AG10803 (cell line): ENCODE data around the gene RANBP3L.

Source experiments
- DNase-seq: peaks from one replicate; pipeline ENCODE4 v3.0.0; 2010; ENCODE audit warnings: low read depth
- H3K4me3 ChIP-seq: 2 replicates; pipeline ENCODE4 v1.5.1; 2011; ENCODE audit warnings: mild to moderate bottlenecking, low read length, control low read depth
- CTCF ChIP-seq: conservative IDR thresholded peaks from 2 replicates; pipeline ENCODE4 v1.5.1; 2011; ENCODE audit warnings: mild to moderate bottlenecking, low read length, control low read depth, inconsistent platforms

RANBP3L gene

GRCh38 chr5:36217988-36218387, 83.7 kb downstream of the RANBP3L start:
- no peak for DNase-seq
- no peak overlapping the region for H3K4me3 ChIP-seq
- TF ChIP-seq CTCF, result no peak

- no peak for DNase-seq
- TF ChIP-seq CTCF, result no peak
Measured at GRCh38 chr5:36217567-36217966, 84.1 kb downstream of the RANBP3L start.

GRCh38 chr5:36215910-36216309, 85.8 kb downstream of the RANBP3L start:
- H3K4me3 ChIP-seq, result no peak overlapping the region
- no peak for TF ChIP-seq CTCF
- DNase-seq, result no peak

More at GRCh38 chr5:36217567-36217966, 84.1 kb downstream of the RANBP3L start:
- H3K4me3 ChIP-seq, result no peak overlapping the region

GRCh38 chr5:36214436-36214835, 87.3 kb downstream of the RANBP3L start:
- no peak for TF ChIP-seq CTCF
- H3K4me3 ChIP-seq, result no peak overlapping the region
- no peak for DNase-seq

GRCh38 chr5:36209664-36210063, 92.0 kb downstream of the RANBP3L start:
- DNase-seq, result no peak
- TF ChIP-seq CTCF, result no peak
- no peak overlapping the region for H3K4me3 ChIP-seq

- H3K4me3 ChIP-seq, result no peak overlapping the region
- DNase-seq, result no peak
- TF ChIP-seq CTCF, result no peak
Measured at GRCh38 chr5:36208786-36209185, 92.9 kb downstream of the RANBP3L start.

GRCh38 chr5:36206913-36207312, 94.8 kb downstream of the RANBP3L start:
- DNase-seq, result no peak
- no peak overlapping the region for H3K4me3 ChIP-seq
- TF ChIP-seq CTCF, result no peak
